GM18517 (cell line): Measurements from ENCODE around the gene CDHR2.
"Not testable (repeated sequence)": the region's sequence is repeated elsewhere in the genome, so short reads cannot be mapped to it uniquely, and the experiment has no call there.

ENCODE experiments used
- ATAC-seq: cut with Tn5 transposase; IDR thresholded peaks from one replicate; pipeline ENCODE4 v1.9.1; 2021; ENCODE audit warnings: mild to moderate bottlenecking, moderate library complexity; ENCODE audit not compliant: unreplicated experiment

The CDHR2 gene

DNA sequence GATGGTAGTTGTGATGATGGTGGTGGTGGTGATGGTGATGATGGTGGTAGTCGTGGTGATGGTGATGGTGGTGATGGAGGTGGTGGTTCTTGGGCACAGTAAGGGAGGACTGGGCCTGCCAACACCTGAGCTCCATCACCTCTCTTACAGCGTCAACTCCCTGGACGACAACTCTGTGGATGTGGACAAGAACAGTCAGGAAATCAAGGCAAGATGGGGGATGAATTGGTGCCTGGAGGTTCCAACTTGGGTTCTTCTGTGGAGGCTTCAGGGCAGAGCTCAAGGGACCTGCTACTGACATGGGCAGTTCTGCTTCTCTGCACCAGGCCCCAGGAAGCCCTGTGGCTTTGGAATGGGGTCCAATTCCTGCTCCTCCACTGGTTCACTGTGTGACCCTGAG lies 43.4 kb downstream of the CDHR2 start:
- ATAC-seq: no peak

DNA sequence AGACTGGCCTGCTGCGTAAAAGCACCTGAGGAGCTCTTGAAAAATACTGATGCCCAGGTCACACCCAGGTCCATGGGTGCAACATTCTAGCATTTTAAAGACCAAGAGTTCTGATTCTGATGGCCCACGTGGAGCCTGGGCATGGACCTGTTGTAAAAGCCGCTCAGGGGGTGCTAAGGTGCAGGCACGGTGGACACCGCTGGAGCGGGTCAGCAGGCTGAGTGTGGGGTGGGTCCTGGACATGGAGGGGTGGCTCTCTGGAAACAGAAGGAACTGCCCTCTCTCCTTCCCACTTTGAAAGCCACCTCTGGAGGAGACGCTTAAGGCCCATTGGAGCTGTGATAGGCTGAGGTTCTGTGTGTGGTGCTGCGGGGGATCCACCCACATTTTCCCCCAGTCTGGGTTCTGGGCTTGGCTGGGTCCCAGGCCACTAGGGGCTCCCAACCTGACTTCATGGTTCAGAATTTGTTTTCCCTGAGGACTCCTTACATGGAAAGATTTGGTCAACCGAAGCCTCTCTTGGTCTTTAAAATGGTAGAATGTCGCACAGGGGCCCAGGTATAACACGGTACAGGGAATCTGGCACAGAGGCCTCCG lies 44.2 kb downstream of the CDHR2 start:
- no peak for ATAC-seq

DNA sequence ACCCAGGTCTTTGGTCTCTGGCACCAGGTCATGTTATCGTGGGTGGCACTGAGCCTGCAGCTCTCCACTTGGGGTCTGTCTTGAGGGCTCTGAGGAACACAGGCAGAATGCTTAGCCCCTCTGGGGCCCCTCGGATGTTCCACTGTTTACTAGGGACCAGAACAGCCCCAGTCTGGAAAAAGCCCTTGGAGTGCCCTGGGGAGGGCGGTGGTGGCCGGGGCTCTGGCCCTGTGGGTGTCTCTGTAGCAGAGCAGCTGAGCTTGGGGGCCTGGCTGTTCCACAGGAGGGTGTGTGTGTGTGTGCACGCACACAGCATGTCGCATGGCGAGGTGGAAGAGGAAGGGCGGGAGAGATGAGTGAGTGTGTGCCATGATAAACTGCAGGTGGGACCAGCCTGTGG lies 45.4 kb downstream of the CDHR2 start:
- no peak for ATAC-seq

DNA sequence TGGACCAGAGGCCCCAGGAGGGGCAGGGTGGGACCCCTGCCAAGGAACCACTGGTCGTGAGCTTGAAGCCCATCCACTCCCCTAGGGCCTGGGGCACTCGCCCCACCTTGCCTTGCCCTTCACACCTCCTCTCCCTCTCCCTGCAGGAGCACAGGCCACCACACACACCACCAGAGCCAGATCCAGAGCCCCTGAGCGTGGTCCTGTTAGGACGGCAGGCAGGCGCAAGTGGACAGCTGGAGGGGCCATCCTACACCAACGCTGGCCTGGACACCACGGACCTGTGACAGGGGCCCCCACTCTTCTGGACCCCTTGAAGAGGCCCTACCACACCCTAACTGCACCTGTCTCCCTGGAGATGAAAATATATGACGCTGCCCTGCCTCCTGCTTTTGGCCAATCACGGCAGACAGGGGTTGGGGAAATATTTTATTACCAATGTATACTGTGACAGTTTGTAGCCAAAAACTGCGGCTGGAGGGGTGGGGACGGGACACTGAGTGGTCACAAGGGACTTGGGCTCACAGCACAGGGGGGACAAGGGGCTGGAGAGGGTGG lies 46.3 kb downstream of the CDHR2 start:
- no peak for ATAC-seq

DNA sequence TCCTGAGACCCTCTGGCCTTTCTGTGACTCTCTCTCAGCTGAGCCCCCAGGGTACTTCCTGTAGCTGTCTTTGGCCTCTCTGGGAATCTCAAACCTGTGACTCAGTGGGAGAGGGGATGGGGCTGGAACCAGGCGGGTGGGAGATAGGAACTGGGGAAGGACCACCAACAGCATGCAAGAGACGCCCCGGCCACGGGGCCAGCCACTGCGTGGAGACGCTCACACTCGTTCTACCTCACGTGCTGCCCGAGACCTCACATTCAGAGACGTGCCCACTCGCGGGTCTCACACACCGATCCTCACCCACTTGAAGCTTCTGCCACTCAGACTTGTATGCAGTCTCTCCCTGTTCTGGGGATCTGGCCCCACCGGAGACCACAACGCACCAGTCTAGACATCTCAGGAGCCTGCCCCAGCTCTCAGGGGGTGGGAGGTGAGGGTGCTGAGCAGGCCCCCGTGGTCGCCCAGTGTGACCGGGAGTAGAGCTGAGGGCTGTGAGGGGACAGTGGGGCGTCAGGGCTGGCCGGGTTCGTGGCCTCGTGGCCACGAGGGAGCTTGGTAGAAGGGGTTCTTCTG lies 47.0 kb downstream of the CDHR2 start:
- ATAC-seq: no peak

DNA sequence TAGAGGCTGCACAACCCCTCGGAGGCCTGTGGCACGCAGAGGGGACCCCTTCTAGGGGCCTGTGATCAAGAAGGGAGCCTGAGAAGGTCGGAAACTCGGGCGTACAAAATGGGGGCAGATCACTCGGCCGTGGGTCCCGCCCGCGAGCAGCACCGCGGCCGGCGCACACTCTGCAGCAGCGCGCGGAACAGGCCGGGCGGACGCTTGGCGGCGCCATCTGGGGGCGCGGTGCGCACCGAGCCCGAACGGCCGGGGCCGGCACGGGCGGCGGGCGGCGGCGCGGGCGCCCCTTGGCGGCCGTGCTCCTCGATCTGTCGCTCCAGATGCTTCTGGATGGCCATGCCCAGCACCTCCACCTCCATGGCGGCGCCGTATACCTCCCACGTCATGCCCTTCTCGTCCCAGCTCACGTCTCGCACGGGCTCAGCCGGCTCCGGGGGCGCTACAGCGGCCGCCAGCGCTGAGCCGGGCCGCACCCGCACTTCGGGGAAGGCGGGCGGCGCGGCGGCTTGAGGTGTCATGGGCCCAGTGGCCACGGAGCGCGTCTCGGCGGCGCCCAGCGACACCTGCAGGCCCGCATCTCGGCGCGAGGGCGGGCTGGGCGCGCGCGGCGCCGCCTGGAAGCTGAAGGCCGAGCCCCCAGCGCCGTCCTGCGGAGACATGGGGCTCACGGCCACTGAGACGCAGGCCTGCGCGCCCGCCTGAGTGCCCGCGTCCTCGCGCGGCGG lies 47.7 kb downstream of the CDHR2 start:
- ATAC-seq: peak; percentile 51

DNA sequence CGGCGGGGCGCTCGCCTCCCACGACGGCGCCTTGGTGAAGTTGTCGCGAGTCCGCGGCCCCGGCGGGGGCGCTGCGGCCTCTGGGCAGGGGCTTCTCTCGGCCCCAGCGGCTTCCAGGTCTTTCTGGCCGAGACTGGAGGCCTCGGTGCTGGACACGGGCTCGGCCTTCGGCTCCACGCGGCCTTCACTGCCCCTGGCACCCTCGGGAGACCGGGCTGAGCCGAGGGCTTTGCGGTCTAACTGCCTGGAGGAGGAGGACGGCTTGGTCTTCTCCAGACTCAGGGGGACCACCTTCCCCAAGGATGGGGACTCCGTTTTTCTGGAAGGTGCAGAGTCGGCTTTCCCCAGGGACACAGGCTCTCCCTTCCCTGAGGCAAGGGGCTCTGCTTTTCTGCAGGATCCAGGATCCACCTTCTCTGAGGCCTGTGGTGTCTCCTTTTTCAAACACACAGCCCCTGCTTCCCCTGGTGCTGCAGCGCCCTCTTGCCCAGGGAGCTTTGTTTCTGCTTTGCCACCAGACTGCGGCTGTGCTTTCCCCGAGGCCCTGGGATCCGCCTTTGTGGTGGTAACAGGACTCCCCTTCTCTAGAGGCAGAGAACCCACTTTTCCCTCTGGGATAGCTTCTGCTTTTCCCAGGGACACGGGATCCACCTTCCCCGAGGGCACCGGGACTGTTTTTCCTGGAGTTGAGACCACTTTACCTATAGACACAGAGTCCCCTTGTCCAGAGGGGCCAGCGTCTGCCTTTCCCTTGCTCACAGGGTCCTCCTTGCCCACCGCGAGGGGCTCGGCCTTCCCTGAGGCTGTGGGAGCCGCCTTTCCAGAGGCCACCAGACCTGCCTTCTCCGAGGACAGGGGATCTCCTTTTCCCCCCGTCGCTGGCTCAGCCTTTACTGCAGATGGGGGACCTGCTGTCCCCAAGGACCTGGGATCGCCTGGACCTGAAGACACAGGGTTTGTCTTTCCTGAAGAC lies 48.6 kb downstream of the CDHR2 start:
- no peak for ATAC-seq

DNA sequence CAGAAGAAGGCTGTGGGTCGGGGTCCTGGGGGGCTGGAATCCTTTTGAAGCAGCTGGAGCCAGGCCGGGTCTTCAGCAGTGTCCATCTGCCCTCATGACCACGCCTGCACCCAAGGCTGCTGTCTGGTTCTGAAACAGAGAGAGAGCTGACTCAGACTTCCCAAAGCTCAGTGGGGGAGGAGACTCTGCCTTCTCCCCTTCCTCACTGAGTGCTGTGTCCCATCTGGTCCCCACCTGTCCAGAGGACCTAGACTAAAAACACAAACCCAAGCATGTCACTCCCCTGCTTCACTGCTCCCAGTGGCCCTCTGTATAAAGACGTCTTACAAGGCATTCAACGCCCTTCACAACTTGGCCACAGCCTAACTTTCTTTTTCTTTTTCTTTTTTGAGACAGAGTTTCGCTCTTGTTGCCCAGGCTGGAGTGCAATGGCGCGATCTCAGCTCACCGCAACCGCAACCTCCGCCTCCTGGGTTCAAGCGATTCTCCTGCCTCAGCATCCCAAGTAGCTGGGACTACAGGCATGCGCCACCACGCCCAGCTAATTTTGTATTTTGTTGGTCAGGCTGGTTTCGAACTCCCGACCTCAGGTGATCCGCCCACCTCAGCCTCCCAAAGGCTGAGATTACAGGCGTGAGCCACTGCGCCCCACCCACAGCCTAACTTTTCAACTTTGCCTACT lies 50.7 kb downstream of the CDHR2 start:
- not testable (repeated sequence) for ATAC-seq

DNA sequence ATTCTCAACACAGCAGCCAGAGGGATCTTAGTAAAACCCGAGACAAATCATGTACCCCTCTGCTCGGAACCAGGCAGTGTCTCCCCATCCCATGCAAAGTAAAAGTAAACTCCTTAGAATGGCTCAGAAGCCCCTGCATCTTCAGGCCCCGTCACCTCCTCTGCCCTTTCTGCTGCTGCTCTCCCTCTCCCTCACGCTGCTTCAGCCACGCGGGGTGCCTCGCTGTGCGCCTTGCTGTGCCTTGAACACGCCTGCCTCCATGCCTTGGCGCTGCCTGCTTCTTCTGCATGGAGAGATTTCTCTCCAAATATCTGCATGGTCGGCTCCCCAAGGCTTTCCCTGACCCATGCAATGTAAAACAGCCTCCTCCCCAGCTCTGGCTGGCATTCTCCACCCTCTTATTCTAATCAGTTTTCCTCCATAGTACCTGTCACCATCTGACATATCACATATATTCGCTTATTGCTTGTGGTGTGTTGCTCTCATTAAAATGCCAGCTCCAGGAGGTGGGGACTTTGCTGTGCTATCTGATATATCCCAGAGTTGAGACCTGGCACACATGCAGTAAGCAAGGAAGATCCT lies 52.9 kb downstream of the CDHR2 start:
- ATAC-seq: no peak

DNA sequence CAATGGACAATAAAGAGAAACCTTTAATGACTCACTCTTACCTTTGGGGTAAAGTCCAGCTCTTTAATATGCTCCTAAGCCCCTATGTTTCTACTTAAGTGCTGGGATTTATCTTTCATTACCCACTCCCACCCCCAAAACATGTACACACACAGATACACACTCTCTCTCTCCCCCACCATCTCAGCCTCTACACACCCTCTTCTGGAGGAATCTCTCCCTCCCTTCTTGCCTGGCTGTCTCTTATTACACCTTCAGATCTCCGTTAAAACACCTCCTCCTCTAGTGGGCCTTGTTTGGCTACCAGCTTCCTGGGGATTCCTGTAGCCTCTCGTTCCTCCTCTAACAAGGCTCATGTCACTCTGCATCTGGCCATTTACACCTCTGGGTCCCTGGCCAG lies 53.9 kb downstream of the CDHR2 start:
- ATAC-seq: no peak

DNA sequence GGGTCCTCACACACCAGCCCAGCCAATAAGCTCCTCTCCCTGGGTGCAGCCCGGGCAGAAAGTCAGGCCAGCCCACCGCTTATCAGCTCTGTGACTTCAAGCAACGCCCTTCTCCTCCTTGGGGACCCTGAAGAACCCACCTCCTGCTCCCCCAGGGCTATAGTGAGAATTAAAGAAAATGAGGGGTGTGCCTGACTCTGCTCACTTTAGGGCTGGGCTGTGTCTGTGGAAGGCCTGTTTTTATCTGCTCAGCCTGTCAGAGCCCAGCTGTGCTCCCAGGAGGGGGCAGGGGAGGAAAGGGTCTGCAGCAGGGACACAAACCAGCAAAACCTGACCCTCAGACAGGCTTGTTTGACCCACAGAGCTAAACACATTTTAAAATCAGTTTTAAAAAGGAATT lies 56.9 kb downstream of the CDHR2 start:
- no peak for ATAC-seq

DNA sequence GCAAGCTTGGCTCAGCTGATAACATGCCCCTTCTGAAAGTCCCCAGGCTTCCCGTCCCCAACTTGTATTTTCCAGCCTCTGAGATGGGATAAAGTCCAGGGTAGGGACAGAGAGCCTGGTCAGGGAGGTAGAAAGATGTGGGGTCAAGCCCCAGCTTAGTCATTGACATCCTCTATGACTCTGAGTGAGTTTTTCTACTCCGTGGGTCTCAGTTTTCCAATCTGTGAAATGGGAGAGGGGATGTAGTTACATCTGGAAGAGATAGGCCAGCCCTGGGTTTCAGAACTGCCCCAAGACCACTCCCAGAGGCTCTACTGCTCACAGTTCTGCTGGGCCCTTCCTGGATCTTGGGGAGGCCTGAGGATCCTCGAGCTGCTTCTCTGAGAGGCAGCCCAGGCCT lies 57.7 kb downstream of the CDHR2 start:
- ATAC-seq: no peak

DNA sequence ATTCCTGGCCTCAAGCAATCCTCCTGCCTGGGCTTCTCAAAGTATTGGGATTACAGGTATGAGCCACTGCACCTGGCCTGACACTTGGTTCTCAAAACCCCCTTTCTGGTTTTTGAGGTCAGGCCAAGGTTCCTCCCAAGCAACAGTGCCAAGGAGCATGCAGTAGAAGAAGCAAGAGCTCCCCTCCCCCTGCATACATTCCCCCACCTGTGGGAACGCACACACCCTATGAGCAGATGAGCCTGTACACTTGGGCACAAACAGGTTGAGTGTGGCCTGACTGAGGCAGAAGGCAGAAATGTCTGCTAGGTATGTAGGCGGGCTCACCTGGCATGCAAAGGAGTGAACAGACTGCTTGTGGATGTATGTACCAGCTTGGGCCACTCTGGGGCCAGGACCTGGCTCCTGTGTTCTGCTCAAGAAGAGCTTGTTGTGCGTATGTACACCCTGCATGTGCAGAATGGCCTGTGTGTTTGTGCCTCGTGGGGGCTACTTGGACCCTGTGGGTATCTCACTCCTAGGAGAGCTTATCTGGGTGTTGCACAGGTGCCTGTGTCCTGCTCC lies 59.1 kb downstream of the CDHR2 start:
- no peak for ATAC-seq

DNA sequence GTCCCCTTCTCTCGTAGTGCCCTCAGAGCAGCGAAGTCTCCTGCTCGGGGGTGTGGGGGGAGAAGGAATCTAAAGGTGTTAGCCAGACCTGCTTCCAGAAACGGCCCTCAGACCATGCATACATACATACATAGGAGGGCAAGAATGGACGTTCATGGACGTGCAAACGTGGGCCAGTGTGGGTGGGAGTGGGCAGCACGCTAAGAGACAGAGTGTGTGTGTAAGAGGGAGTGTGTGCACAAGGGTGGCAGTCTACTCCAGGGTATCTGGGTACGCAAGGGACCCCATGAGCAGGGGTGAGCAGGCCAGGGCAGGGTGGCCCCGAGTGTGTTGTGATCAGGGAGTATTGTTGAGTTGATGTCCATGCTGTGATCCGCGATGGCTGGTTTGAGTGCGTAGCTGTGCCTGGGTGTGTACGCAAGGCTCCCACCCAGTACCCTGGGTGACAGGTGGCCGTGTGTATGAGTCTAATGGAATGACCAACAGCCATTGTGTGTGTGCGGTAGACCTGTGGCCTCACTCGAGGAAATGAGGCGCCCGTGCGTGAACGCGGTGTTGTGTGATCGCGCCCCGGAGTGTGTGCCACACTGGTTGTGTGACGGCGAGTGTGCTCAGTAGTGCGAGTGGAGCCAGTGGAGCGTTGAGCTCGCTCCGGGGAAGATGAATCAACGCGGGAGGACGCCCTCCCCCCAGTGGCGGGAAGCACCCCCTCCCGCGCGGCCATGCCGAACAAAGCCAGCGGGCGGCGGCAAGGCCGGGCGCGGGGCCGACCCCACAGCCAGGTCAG lies 60.0 kb downstream of the CDHR2 start:
- ATAC-seq: peak; percentile 30

DNA sequence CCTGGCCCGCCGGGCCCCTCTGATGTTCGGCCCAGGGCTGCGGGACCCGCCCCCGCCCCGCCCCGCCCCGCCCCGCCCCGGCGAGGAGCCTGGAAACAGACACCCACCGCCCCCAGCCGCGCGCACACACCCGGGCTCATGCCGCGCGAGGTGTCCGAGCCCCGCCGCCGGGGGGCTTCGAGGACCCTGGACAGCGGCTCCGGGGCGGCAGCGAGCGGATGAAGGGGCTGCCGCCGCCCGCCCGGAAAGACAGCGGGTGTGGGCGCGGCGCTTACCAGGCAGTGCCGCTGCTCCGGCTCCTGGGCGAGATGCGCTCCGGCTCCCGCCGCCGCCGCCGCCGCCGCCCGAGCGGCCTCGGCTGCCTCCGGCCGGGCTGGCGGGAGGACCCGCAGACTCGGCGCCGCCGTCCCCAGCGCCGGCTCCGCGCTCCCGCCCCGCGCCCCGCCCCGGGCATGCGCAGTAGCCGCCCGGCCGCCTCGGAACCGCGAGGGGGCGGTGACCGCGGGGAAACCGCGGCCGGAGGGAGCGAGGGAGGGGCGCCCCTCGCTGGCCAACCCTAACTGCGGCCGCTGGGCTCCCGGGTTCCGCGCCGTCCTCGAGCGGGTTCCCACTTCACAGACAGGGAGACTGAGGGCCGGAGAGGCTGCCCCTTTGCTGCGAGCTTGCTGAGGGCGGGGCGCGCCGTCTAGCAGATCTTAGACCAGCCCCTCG lies 60.7 kb downstream of the CDHR2 start, which contains the start of gene GPRIN1:
Gene GPRIN1 (minus strand): TSS at position 433 of the 711 bp plus-strand sequence. CDS start 10,322 bp downstream, outside the sequence.
- ATAC-seq: peak; percentile 59

DNA sequence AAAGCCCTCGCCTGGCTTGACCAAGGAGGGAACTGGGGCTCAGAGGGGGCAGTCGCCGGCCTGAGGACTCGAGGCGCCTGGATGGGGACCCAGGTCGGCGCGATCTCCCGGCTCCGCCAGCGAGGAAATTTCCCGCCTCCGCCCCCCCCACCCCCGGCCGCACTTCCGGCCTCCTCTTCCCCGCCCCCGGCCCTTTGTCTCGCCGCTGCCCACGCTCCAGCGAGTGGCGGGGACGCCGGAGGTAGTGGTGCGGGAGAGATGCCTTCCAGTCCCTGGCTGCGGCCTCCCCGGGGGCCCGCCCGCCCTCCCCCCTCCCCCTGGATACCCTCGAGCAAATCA lies 61.3 kb downstream of the CDHR2 start:
- ATAC-seq: no peak

DNA sequence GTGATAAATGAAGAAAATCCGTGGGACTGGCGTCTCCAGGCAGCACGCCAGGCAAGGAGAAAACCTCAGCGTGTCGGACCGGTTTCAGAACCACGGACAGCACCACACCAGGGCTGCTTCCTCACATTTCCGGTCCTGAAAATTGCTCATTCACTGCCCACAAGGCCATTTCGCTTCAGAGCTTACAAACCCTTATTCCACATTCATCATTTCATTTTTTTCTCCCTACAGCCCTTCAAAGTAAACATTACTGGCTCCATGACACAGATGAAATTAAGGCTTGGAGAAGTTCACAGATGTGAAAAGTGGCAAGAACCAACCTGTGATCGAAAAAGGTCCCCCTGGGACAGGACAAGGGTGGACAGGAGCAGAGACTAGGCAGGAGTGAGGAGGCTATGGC lies 62.3 kb downstream of the CDHR2 start:
- ATAC-seq: no peak

DNA sequence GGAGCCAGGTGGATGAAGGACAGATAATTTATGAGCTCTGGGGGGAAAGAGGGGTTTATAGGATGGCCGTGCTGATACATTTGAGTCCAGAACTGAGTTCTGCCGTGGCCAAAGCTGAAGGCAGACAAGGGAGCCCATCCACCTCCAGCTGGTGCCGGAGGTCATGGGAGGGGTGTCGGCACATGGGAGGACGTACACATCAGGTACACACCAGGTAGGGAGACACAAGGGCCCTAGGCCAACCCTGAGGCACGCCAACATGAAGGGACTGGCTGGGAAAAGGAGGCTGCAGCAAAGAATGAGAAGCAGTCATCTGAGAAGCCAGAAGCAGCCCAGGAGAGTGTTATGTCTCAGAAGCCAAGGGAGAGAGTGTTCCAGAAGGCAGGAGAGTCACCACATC lies 62.9 kb downstream of the CDHR2 start:
- no peak for ATAC-seq
